ENCODE data around the gene CUL9. TPM values are rescaled to one million over a fixed set of nuclear protein-coding genes. Genes with fewer than 3 reads are reported as not detected.

CUL9 gene
- total RNA-seq, 2 donors from 2014 or later, result 22.9 to 87.0 TPM

DNA sequence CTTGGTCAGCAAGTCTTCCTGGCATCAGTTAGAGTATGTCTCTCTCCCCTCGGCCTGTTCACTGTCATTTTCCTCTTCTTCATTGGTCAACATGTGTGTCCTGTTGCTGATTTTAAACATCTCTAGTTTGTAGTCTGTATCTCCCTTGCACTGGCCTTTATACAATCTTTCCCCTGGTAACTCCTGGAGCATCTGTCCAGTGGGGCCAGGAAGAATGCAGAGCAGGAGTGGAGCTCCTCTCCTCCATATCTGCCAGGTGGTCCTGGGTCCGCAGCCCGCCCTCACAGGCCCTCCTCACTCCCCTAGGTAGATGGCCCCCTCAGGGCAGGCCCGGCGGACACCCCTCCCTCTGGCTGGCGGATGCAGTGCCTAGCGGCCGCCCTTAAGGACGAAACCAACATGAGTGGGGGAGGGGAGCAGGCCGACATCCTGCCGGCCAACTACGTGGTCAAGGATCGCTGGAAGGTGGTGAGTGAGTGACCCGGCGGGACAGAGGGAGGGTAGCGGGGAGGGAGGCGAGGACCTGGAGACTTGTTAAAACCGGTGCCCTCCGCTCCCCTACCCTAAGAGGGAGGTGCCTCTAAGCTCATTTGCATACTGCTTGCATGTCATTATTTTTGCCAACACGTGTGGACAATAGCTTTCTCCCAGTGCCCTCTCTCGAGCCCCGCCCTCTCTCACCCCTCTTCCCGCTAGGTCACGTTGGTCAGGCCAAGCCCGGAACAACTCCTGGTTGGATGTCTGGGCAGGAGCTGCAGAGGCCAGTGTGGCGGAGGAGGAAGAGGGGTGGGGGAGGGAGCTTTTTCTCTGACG is 64.5 kb downstream of the CUL9 start:
- H3K27me3 ChIP-seq (replicated peaks; ENCODE audit: insufficient read depth), result peaks cover 5% of the 10 kb centered on the region
- H3K27ac ChIP-seq, result no peak overlapping the region

GRCh38 chr6:43247114-43247999 is 65.4 kb downstream of the CUL9 start:
- Histone ChIP-seq H3K36me3 (no peaks in the 10 kb centered on the region), H3K9me3 (no peaks in the 10 kb centered on the region), H3K4me1 (replicated peaks) (no peaks in the 10 kb centered on the region), H3K4me3 (peak overlapping the region; percentile 7 to 26), H3K27ac (no peak overlapping the region), H3K27me3 (replicated peaks; ENCODE audit: insufficient read depth) (peaks cover 5% of the 10 kb centered on the region)
- TF ChIP-seq, protein P1, sequence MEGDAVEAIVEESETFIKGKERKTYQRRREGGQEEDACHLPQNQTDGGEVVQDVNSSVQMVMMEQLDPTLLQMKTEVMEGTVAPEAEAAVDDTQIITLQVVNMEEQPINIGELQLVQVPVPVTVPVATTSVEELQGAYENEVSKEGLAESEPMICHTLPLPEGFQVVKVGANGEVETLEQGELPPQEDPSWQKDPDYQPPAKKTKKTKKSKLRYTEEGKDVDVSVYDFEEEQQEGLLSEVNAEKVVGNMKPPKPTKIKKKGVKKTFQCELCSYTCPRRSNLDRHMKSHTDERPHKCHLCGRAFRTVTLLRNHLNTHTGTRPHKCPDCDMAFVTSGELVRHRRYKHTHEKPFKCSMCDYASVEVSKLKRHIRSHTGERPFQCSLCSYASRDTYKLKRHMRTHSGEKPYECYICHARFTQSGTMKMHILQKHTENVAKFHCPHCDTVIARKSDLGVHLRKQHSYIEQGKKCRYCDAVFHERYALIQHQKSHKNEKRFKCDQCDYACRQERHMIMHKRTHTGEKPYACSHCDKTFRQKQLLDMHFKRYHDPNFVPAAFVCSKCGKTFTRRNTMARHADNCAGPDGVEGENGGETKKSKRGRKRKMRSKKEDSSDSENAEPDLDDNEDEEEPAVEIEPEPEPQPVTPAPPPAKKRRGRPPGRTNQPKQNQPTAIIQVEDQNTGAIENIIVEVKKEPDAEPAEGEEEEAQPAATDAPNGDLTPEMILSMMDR (IDR thresholded peaks at IDR 0.05), result no peak
- TF ChIP-seq POLR2A (IDR thresholded peaks at IDR 0.05) (no peak), POLR2AphosphoS5 (IDR thresholded peaks at IDR 0.05) (peak; percentile 48)
- intact Hi-C loops (cut with DNase I), result no loop called here
- 6% methylated on average over 45 of the region's 46 CpGs for WGBS
- DNase-seq (ENCODE audit: low spot score), result peak; percentile 48

More for the DNA sequence above, 64.5 kb downstream of the CUL9 start:
- Histone ChIP-seq H3K4me3 (peak overlapping the region; percentile 7 to 26), H3K9me3 (no peaks in the 10 kb centered on the region), H3K36me3 (no peaks in the 10 kb centered on the region), H3K4me1 (replicated peaks) (no peaks in the 10 kb centered on the region)
- DNase-seq (ENCODE audit: low spot score), result no peak
- intact Hi-C loops (cut with DNase I), result no loop called here
- TF ChIP-seq, protein P1 (IDR thresholded peaks at IDR 0.05), result no peak
- no peak for TF ChIP-seq POLR2A (IDR thresholded peaks at IDR 0.05)
- no peak for TF ChIP-seq POLR2AphosphoS5 (IDR thresholded peaks at IDR 0.05)
- WGBS, result 21% methylated on average over 27 of the region's 27 CpGs

DNA sequence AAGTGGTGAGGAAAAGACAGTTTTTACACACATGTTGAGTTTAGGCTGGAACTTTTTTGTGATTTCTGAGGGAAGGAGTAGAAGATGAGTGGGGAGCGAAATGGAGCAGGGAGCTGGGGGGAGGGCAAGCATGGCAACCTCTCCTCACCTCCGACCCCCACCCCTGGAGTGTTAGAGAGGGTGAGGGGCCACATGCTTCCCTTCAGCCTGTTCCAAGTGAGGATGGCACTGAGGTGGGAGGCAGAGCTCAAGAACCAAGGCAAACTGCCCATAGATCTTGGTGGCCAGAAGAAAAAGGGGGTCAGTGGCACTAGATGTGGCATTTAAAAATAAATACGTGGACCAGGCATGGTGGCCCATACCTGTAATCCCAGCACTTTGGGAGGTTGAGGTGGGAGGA is 66.1 kb downstream of the CUL9 start:
- Histone ChIP-seq H3K36me3 (no peaks in the 10 kb centered on the region), H3K27ac (no peak overlapping the region), H3K9me3 (no peaks in the 10 kb centered on the region), H3K27me3 (replicated peaks; ENCODE audit: insufficient read depth) (peaks cover 5% of the 10 kb centered on the region), H3K4me1 (replicated peaks) (no peaks in the 10 kb centered on the region), H3K4me3 (no peak overlapping the region)
- no peak for TF ChIP-seq POLR2A (IDR thresholded peaks at IDR 0.05)
- intact Hi-C loops (cut with DNase I), result no loop called here
- no peak for DNase-seq (ENCODE audit: low spot score)
- 78% methylated on average over 3 of the region's 3 CpGs for WGBS

GRCh38 chr6:43248791-43249190 is 66.8 kb downstream of the CUL9 start:
- Histone ChIP-seq H3K36me3 (no peaks in the 10 kb centered on the region), H3K4me3 (no peak overlapping the region), H3K4me1 (replicated peaks) (no peaks in the 10 kb centered on the region), H3K27me3 (replicated peaks; ENCODE audit: insufficient read depth) (peaks cover 2% of the 10 kb centered on the region), H3K27ac (no peak overlapping the region), H3K9me3 (no peaks in the 10 kb centered on the region)
- DNase-seq (ENCODE audit: low spot score), result no peak
- intact Hi-C loops (cut with DNase I), result no loop called here
- TF ChIP-seq POLR2A (IDR thresholded peaks at IDR 0.05) (no peak), POLR2AphosphoS5 (IDR thresholded peaks at IDR 0.05) (no peak)
- TF ChIP-seq, protein P1 (IDR thresholded peaks at IDR 0.05), result no peak

DNA sequence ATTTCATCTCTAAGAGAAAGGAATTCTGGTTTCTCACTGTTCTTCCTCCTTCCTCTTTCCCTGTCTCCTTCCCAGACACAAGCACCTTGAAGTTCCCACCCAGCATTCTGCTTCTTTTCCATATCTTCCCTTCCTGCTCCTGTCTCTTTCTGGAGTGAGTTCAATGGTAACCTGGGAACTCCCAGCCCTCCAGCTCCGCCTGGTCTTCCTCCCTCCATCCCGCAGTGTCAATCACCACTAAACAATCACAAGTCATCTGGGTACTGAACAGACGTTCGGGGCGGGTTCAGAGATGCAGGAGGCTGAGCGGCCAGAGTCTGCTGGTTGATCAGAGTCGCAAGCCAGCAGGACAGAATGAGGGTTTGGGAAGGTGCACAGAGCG is 69.0 kb downstream of the CUL9 start:
- intact Hi-C loops (cut with DNase I), result no loop called here
- DNase-seq (ENCODE audit: low spot score), result no peak
- 27% methylated on average over 8 of the region's 8 CpGs for WGBS
- no peaks in the 10 kb centered on the region for H3K9me3 ChIP-seq
- H3K36me3 ChIP-seq, result no peaks in the 10 kb centered on the region
- no peak for TF ChIP-seq POLR2AphosphoS5 (IDR thresholded peaks at IDR 0.05)
- TF ChIP-seq, protein P1 (IDR thresholded peaks at IDR 0.05), result no peak
- no peak for TF ChIP-seq POLR2A (IDR thresholded peaks at IDR 0.05)
- H3K4me1 ChIP-seq (replicated peaks), result no peaks in the 10 kb centered on the region
- no peaks in the 10 kb centered on the region for H3K27me3 ChIP-seq (replicated peaks; ENCODE audit: insufficient read depth)
- H3K27ac ChIP-seq, result no peak overlapping the region
- no peak overlapping the region for H3K4me3 ChIP-seq

All from prostate gland (tissue), 2 donors.